SK-N-MC (cell line): ENCODE data around the gene SYT5.
"Not testable (repeated sequence)": the region's sequence is repeated elsewhere in the genome, so short reads cannot be mapped to it uniquely, and the experiment has no call there.

Source experiments
- EZH2 ChIP-seq: fragments of 200-600 bp; sonication (generic); IDR thresholded peaks from one replicate; pipeline ENCODE4 v1.6.1; 2017; ENCODE audit warnings: antibody characterized with exemption
- POLR2AphosphoS5 ChIP-seq: IDR thresholded peaks from 2 replicates; pipeline ENCODE4 v1.6.1; 2012; ENCODE audit warnings: mild to moderate bottlenecking, low read depth, low read length, borderline replicate concordance

- TF ChIP-seq POLR2AphosphoS5, EZH2: not testable (repeated sequence)
Measured at GRCh38 chr19:55202199-55202598, 22.1 kb upstream of the SYT5 start.
